A549 (cell line): ENCODE results near the gene OTUB2.

ENCODE experiments used
- BCL3 ChIP-seq: fragments of >200 bp; sonication (Bioruptor Twin); formaldehyde crosslinking; IDR thresholded peaks from 3 replicates; pipeline ENCODE4 v1.6.1; 2016
- BHLHE40 ChIP-seq: IDR thresholded peaks from 2 replicates; pipeline ENCODE4 v1.6.1; 2012; ENCODE audit warnings: low read depth, low read length, inconsistent platforms
- CEBPB ChIP-seq, 2 experiments: fragments of >200 bp in 1 of 2; sonication (Bioruptor Twin) in 1 of 2; formaldehyde crosslinking in 1 of 2; IDR thresholded peaks; 2 replicates each; pipeline ENCODE4 v1.6.1; 2012 to 2016
- CTCF ChIP-seq: fragments of >200 bp; sonication (Bioruptor Twin); formaldehyde crosslinking; IDR thresholded peaks from 3 replicates; pipeline ENCODE4 v1.5.1; 2016
- KDM1A ChIP-seq: fragments of 200-600 bp; sonication (generic); IDR thresholded peaks from 2 replicates; pipeline ENCODE4 v1.6.1; 2016; ENCODE audit warnings: low read depth, mild to moderate bottlenecking
- NR3C1 ChIP-seq: fragments of >200 bp; sonication (Bioruptor Twin); formaldehyde crosslinking; IDR thresholded peaks from 3 replicates; pipeline ENCODE4 v1.6.1; 2017
- PBX3 ChIP-seq: IDR thresholded peaks from 2 replicates; pipeline ENCODE4 v1.6.1; 2012
- POLR2A ChIP-seq: IDR thresholded peaks from 2 replicates; pipeline ENCODE4 v1.6.1; 2012; ENCODE audit warnings: mild to moderate bottlenecking, low read length
- RAD21 ChIP-seq, 2 experiments: fragments of >200 bp in 1 of 2; sonication (Bioruptor Twin) in 1 of 2; formaldehyde crosslinking in 1 of 2; IDR thresholded peaks in 1 of 2; conservative IDR thresholded peaks in 1 of 2; 2 replicates in 1 of 2; 3 replicates in 1 of 2; pipeline ENCODE4 v1.6.1; 2012 to 2018; ENCODE audit warnings: inconsistent platforms in 1 of 2
- SMC3 ChIP-seq: fragments of >200 bp; sonication (Bioruptor Twin); formaldehyde crosslinking; IDR thresholded peaks from 3 replicates; pipeline ENCODE4 v1.6.1; 2018; ENCODE audit warnings: inconsistent platforms
- SREBF2 ChIP-seq: fragments of 450-650 bp; IDR thresholded peaks from 2 replicates; pipeline ENCODE4 v1.6.1; 2014; ENCODE audit warnings: mild to moderate bottlenecking, moderate library complexity
- TFCP2L1 ChIP-seq: fragments of 250-450 bp; sonication (Bioruptor Pico); IDR thresholded peaks from 2 replicates; pipeline ENCODE4 v1.5.0; 2021; ENCODE audit warnings: mild to moderate bottlenecking
- ZFP36 ChIP-seq: fragments of 450-650 bp; IDR thresholded peaks from 2 replicates; pipeline ENCODE4 v1.6.1; 2014; ENCODE audit warnings: borderline replicate concordance; ENCODE audit not compliant: partially characterized antibody

- TF ChIP-seq CTCF (no peak), KDM1A (no peak), PBX3 (no peak), BHLHE40 (no peak), SMC3 (no peak), ZFP36 (no peak), BCL3 (peak; percentile 38; the same call in 1 of the 3 replicates), POLR2A (peak; percentile 86), NR3C1 (no peak), TFCP2L1 (CRISPR knock-in tag) (no peak), SREBF2 (no peak), RAD21 (conservative IDR thresholded peaks at IDR 0.05 in 1 of 2, IDR thresholded peaks at IDR 0.05 in 1 of 2) (no peak), CEBPB (IDR thresholded peaks at IDR 0.05) (no peak)
Observed at GRCh38 chr14:94080621-94081385, 54.7 kb downstream of the OTUB2 start, which contains the start of the genes DDX24 and IFI27L1.
